DND-41 (cell line): ENCODE data around the gene KMT2B.
A peak's percentile ranks its signal among the peaks of the same experiment; 100 is the strongest.

Experiments used
- ATAC-seq: fragments of 200-7000 bp; cut with Tn5 transposase; 3 replicates; pipeline ENCODE4 v1.9.1; 2021; ENCODE audit warnings: low read depth; ENCODE audit not compliant: insufficient read depth
- DNase-seq: peaks from one replicate; pipeline ENCODE4 v3.0.0-alpha.2; 2020
- H2AFZ ChIP-seq: 2 replicates; pipeline ENCODE4 v1.6.0; 2012; ENCODE audit warnings: low read depth, low read length
- H3K27ac ChIP-seq: 2 replicates; pipeline ENCODE4 v1.5.1; 2012; ENCODE audit warnings: low read length, inconsistent platforms
- H3K27me3 ChIP-seq: fragments of 200-600 bp; sonication (generic); 2 replicates; pipeline ENCODE4 v1.6.0; 2012; ENCODE audit warnings: low read length, mild to moderate bottlenecking, inconsistent platforms; ENCODE audit not compliant: insufficient read depth, poor library complexity
- H3K36me3 ChIP-seq: 2 replicates; pipeline ENCODE4 v1.5.1; 2012; ENCODE audit warnings: low read length, inconsistent platforms; ENCODE audit not compliant: insufficient read depth
- H3K4me1 ChIP-seq: 2 replicates; pipeline ENCODE4 v1.5.1; 2012; ENCODE audit warnings: mild to moderate bottlenecking, low read length; ENCODE audit not compliant: insufficient read depth
- H3K4me2 ChIP-seq: 2 replicates; pipeline ENCODE4 v1.6.0; 2012; ENCODE audit warnings: mild to moderate bottlenecking, moderate library complexity, low read length, inconsistent platforms; ENCODE audit not compliant: insufficient read depth
- H3K4me3 ChIP-seq, 2 experiments: fragments of 200-600 bp in 1 of 2; shearing (Covaris generic) in 1 of 2; 2 replicates each; pipeline ENCODE4 v1.5.1; 2012 to 2016; ENCODE audit warnings: inconsistent platforms in 2 of 2, low read length in 2 of 2, mild to moderate bottlenecking in 2 of 2, low read depth in 1 of 2, moderate library complexity in 1 of 2
- H3K79me2 ChIP-seq: 2 replicates; pipeline ENCODE4 v1.6.0; 2012; ENCODE audit warnings: low read length, inconsistent platforms; ENCODE audit not compliant: insufficient read depth
- H3K9ac ChIP-seq: 2 replicates; pipeline ENCODE4 v1.6.0; 2012; ENCODE audit warnings: low read depth, mild to moderate bottlenecking, inconsistent platforms, low read length, moderate library complexity
- H3K9me3 ChIP-seq: 2 replicates; pipeline ENCODE4 v1.5.1; 2012; ENCODE audit warnings: low read length, moderate library complexity, mild to moderate bottlenecking, inconsistent platforms; ENCODE audit not compliant: insufficient read depth, severe bottlenecking
- H4K20me1 ChIP-seq: 2 replicates; pipeline ENCODE4 v1.6.0; 2012; ENCODE audit warnings: low read length; ENCODE audit not compliant: insufficient read depth
- CTCF ChIP-seq: IDR thresholded peaks from 2 replicates; pipeline ENCODE4 v1.5.1; 2012; ENCODE audit warnings: borderline replicate concordance, low read length, moderate library complexity, mild to moderate bottlenecking; ENCODE audit not compliant: poor library complexity, severe bottlenecking; ENCODE audit errors: extremely low read depth
- EZH2 ChIP-seq: IDR thresholded peaks from 3 replicates; pipeline ENCODE4 v1.6.1; 2012; ENCODE audit warnings: borderline replicate concordance, low read depth, mild to moderate bottlenecking, moderate library complexity, low read length, inconsistent platforms; ENCODE audit not compliant: severe bottlenecking

Gene KMT2B

GRCh38 chr19:35775046-35775297 lies 57.2 kb downstream of the KMT2B start:
- Histone ChIP-seq H3K27me3 (no peaks in the 10 kb centered on the region), H3K27ac (peak overlapping the region; percentile 45; the same call in 1 of the 2 replicates), H4K20me1 (peaks cover 29% of the 10 kb centered on the region; the same call in 1 of the 2 replicates), H3K36me3 (peaks cover 29% of the 10 kb centered on the region), H3K4me2 (peak overlapping the region; percentile 65), H3K4me3 (peak overlapping the region in 1 of 2 experiments; percentile 48; a peak in 2 of 4 replicates), H2AFZ (peak overlapping the region; percentile 79), H3K4me1 (peaks cover 29% of the 10 kb centered on the region), H3K9ac (peak overlapping the region; percentile 33; the same call in 1 of the 2 replicates), H3K79me2 (peaks cover 38% of the 10 kb centered on the region), H3K9me3 (no peaks in the 10 kb centered on the region)
- TF ChIP-seq CTCF (no peak), EZH2 (no peak)
- DNase-seq (no peak), ATAC-seq (peak; percentile 16)

DNA sequence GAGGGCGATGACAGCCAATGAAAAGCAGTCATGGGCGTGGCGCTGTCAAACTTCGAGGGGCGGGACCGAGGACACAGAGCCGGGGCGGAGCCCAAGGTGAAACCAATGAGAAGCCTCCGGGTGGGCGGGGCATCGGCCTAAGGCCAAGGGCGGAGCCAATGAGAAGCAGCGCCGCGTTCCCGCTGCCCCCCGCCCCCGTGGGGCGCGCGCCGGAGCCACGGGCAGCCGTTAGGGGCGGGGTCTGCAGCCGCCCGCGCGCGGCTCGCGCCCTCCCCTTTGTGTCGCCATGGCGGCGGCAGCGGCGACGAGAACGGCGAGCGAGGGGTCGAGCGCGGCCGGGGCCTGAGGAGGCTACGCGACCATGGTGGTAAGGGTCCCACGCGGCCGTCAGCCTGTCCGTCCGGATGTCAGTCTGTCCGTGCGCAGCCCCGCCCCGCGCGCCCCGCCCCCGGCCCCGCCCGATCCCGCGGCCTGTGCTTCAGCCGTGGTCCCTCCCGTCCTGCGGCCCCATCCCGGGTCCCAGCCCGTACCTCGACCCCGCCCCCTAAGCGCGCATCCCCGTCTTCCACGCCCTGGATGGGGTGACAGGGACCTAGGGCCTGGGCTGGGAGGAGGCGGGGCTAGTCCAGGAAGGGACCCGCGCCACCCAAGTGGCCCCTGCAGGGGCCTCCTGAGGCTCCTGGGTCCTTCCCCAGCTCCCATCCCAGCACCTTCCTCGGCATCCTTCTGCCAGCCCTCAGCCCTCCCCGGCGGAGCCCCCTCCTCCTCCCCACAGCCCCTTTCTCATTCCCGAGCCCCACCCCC lies 57.7 kb downstream of the KMT2B start, which contains the start of gene ARHGAP33:
Gene ARHGAP33 (plus strand): TSS at position 267 of the 804 bp plus-strand sequence. CDS start 95 bp downstream, at position 362.
- Histone ChIP-seq H3K4me3 (peak within 1 kb of the TSS; percentile 37 to 74; a peak in 3 of 4 replicates), H3K9ac (peak within 1 kb of the TSS; percentile 75)

GRCh38 chr19:35776102-35776788 lies 58.4 kb downstream of the KMT2B start:
- peaks cover 32% of the 10 kb centered on the region; the same call in 1 of the 2 replicates for H4K20me1 ChIP-seq
- TF ChIP-seq EZH2 (no peak), CTCF (no peak)
- no peaks in the 10 kb centered on the region for H3K27me3 ChIP-seq
- H3K79me2 ChIP-seq: peaks cover 38% of the 10 kb centered on the region
- H2AFZ ChIP-seq: 0 out of 2 replicates have a peak overlapping the region, but pooled peaks have one; percentile 7
- H3K9me3 ChIP-seq: no peaks in the 10 kb centered on the region
- H3K4me1 ChIP-seq: peaks cover 29% of the 10 kb centered on the region
- ATAC-seq (no peak), DNase-seq (no peak)
- peak overlapping the region; percentile 78 for H3K27ac ChIP-seq
- H3K4me3 ChIP-seq: peak overlapping the region; percentile 37 to 74; a peak in 3 of 4 replicates
- peak overlapping the region; percentile 75 for H3K9ac ChIP-seq
- H3K36me3 ChIP-seq: peaks cover 41% of the 10 kb centered on the region
- peak overlapping the region; percentile 92 for H3K4me2 ChIP-seq

More for the DNA sequence above, 57.7 kb downstream of the KMT2B start, which contains the start of gene ARHGAP33:
- Histone ChIP-seq H2AFZ (peak within 1 kb of the TSS; percentile 79), H3K36me3 (peaks cover 34% of the 10 kb centered on the region), H3K27me3 (no peaks in the 10 kb centered on the region), H3K4me2 (peak within 1 kb of the TSS; percentile 92), H4K20me1 (peaks cover 29% of the 10 kb centered on the region; the same call in 1 of the 2 replicates), H3K9me3 (no peaks in the 10 kb centered on the region), H3K4me1 (peaks cover 29% of the 10 kb centered on the region), H3K27ac (peak within 1 kb of the TSS; percentile 78), H3K79me2 (peaks cover 38% of the 10 kb centered on the region)
- DNase-seq (peak; percentile 100), ATAC-seq (peak; percentile 89)
- TF ChIP-seq CTCF (no peak), EZH2 (no peak)
